BJ (cell line): ENCODE data around the gene LRRC46. TPM values are rescaled to one million over a fixed set of nuclear protein-coding genes. Genes with fewer than 3 reads are reported as not detected.
A peak's percentile ranks its signal among the peaks of the same experiment; 100 is the strongest.

Source experiments
- CTCF ChIA-PET: fragments of 350-600 bp; formaldehyde crosslinking; extraction: SDS; loops from one replicate; lab custom pipeline; 2021; ENCODE audit warnings: antibody characterized with exemption, inconsistent platforms; lab: Yijun Ruan, JAX
- POLR2A ChIA-PET: fragments of 300-600 bp; sonication (Branson Sonifier 250); formaldehyde crosslinking; extraction: SDS; loops from one replicate; lab custom pipeline; 2021; ENCODE audit warnings: antibody characterized with exemption; lab: Charles Lee
- DNase-seq: peaks from one replicate; pipeline ENCODE4 v3.0.0-alpha.2; 2011; ENCODE audit warnings: low read depth
- H3K27me3 ChIP-seq: 2 replicates; pipeline ENCODE4 v1.6.0; 2011; ENCODE audit warnings: low read length; ENCODE audit not compliant: control insufficient read depth, insufficient read depth
- H3K36me3 ChIP-seq: 2 replicates; pipeline ENCODE4 v1.5.1; 2011; ENCODE audit warnings: low read length; ENCODE audit not compliant: control insufficient read depth, insufficient read depth
- H3K4me3 ChIP-seq: 2 replicates; pipeline ENCODE4 v1.5.1; 2011; ENCODE audit warnings: low read depth, mild to moderate bottlenecking, control low read depth, low read length
- polyA minus RNA-seq: library from RNA; depleted of rRNA, polyadenylated mRNA; stranded (reverse); fragments of >200 nt; gene quantifications from 2 replicates; pipeline ENCODE4 v1.2.3, GENCODE V29; 2011; rRNA and poly(A)+ RNA removed
- polyA plus RNA-seq: library from polyadenylated mRNA; depleted of rRNA; stranded (reverse); fragments of >200 nt; gene quantifications from 2 replicates; pipeline ENCODE4 v1.2.3, GENCODE V29; 2011; rRNA removed
- TF ChIP-seq, protein P1 (sequence below): IDR thresholded peaks from 2 replicates; pipeline ENCODE4 v1.5.1; 2011; ENCODE audit warnings: low read depth, mild to moderate bottlenecking, control low read depth, inconsistent platforms, low read length, moderate library complexity; ENCODE audit not compliant: insufficient read depth

The LRRC46 gene, protein sequence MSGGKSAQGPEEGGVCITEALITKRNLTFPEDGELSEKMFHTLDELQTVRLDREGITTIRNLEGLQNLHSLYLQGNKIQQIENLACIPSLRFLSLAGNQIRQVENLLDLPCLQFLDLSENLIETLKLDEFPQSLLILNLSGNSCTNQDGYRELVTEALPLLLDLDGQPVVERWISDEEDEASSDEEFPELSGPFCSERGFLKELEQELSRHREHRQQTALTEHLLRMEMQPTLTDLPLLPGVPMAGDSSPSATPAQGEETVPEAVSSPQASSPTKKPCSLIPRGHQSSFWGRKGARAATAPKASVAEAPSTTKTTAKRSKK
- polyA plus RNA-seq (0.58 and 0.80 TPM in 2 replicates), polyA minus RNA-seq (0.52 and 0.87 TPM in 2 replicates)

DNA sequence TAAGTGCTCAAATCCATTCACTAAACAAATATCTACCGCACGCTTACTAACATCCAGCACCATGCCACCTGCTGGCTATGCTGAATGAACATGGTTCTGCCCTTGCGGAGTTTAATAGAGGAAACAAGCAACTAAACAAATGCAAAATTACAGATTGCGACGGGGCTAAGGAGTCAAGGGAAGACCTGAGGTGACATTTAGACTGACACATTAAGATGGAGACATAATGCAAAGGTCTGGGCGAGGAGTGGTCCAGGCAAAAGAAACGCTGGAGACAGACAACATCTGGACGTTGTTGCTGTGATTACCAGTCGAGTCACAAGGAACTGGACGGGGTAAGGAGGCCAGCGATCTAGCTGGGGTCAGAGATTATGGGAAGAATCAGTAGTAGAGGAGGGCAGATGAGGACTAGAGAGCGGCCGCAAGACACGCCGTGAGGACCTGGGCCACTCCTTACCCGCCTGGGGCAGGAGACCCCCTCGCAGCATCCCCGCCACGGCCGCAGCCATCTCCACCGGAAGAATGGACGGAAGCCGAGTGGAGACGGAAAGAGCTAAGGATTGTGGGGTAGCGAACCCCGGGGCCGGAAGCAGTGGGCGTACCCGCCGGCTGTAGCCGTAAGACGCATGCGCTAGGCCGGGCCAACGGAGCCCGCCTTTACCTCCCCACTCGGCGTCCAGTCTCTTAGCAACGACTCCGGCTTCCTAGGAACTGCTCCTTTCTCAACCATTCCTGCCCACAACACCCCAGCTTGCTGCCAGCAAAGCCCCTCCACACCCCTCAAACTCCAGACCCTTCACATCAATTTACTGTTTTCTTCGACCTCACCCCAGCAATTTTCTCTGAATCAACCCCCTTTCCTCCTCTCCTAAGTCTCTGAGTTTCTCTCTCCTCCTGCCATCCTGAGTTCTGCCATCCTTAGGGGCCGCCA is at the start of gene LRRC46, which contains the start of gene MRPL10:
Gene LRRC46 (plus strand): TSS at position 668 of the 931 bp plus-strand sequence. CDS start 320 bp downstream, outside the sequence.
Gene MRPL10 (minus strand): TSS at position 539 of the 931 bp plus-strand sequence. CDS start 30 bp downstream, at position 509.
- H3K36me3 ChIP-seq, result peaks cover 10% of the 10 kb centered on the region
- no peaks in the 10 kb centered on the region for H3K27me3 ChIP-seq
- peak; percentile 66 for DNase-seq
- ChIA-PET CTCF (interaction anchor here (0.8 to 3.0 kb wide), 7 partner anchors 9 to 159 kb away, joined by 3 to 17 read pairs (median 4); partner anchors contain the start of genes OSBPL7 and SCRN2), POLR2A (interaction anchor here (0.6 kb wide), 3 partner anchors 8 to 130 kb away, joined by 3 to 4 read pairs (median 3); partner anchors contain the start of gene OSBPL7)
- TF ChIP-seq, protein P1, sequence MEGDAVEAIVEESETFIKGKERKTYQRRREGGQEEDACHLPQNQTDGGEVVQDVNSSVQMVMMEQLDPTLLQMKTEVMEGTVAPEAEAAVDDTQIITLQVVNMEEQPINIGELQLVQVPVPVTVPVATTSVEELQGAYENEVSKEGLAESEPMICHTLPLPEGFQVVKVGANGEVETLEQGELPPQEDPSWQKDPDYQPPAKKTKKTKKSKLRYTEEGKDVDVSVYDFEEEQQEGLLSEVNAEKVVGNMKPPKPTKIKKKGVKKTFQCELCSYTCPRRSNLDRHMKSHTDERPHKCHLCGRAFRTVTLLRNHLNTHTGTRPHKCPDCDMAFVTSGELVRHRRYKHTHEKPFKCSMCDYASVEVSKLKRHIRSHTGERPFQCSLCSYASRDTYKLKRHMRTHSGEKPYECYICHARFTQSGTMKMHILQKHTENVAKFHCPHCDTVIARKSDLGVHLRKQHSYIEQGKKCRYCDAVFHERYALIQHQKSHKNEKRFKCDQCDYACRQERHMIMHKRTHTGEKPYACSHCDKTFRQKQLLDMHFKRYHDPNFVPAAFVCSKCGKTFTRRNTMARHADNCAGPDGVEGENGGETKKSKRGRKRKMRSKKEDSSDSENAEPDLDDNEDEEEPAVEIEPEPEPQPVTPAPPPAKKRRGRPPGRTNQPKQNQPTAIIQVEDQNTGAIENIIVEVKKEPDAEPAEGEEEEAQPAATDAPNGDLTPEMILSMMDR, result peak; percentile 53
- H3K4me3 ChIP-seq, result peak within 1 kb of the TSS; percentile 72

DNA sequence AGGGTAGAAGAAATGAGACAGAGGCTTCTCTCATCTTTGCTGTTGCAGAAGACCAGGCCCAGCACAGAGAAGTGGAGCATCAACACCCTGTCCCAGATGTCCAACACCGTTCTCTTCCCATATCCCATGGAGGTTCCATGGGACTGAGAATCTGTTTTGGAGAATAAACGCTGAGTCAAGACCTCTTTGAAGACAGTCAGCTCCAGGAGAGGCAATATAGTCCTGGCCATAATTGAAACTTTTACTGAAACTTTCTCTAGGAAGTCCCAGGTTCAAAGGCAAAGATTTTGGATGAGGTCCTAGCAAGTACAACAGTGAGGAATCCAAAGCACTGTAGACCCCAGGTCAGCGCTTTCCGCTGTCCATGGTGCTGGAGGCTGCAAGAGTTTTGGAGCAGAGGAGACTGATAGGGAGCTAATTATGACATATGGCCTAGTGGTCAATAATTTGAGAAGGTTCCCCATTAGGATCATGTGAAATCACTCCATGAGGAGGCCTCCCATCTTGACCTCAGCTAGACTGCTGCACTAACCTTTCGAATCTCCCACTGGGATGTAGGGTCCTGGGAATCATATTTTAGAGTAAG is 45.8 kb upstream of the LRRC46 start:
- Histone ChIP-seq H3K27me3 (peaks cover 12% of the 10 kb centered on the region), H3K36me3 (no peaks in the 10 kb centered on the region), H3K4me3 (no peak overlapping the region)
- DNase-seq, result no peak
- TF ChIP-seq, protein P1, result no peak
- CTCF ChIA-PET, result interaction anchor here (1.0 to 1.9 kb wide), 7 partner anchors 10 to 57 kb away, joined by 3 to 6 read pairs (median 3); no protein-coding TSS in a partner anchor
- POLR2A ChIA-PET, result no interaction called here

DNA sequence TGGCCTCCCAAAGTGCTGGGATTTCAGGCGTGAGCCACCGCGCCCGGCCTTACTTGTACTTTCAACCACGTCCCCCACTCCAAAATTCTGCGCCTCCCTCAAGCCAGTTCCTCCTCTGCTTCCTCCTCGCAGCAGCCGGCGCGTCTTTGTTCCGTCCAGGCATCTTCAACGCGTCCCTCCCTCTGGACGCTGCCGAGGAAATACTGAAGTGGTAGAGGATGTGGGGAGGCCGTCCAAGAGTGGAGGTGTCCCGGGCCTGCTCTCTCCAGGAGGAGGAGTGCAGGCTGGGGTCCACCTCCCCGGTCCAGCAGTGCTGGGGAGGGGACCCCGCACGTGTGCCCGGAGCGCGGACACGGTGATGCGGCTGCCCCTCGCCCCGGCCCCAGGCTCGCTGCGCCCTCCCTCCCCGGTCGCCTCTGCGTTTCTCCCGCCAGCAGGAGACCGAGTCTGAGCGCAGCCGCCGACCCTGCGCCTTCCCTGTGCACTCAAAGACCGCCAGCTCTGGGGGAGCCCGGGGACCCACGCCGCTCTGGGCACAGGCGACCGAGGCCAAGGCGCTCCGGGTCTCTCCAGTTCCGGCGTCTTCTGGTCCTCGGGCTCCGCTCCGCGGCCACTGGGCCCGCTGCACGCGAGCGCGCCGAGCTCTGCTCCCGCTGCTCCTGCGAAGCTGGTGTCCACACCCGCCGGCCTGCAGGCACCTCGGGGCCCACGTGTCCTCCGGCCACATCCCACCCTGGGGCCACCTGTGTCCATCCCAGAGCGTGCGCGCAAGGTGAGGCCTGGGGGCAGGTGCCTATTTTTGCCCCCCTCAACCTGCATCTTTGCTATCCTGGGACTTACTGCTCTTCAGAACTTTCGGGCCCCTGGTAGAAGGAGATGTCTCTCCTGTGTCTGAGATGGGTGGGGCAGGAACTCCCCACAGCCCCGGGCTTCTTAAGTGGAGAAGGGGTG is 41.6 kb upstream of the LRRC46 start:
- peak overlapping the region; percentile 31 for H3K4me3 ChIP-seq
- DNase-seq, result no peak
- TF ChIP-seq, protein P1, result peak; percentile 58
- POLR2A ChIA-PET, result no interaction called here
- H3K27me3 ChIP-seq, result peaks cover 22% of the 10 kb centered on the region
- CTCF ChIA-PET, result interaction anchor here (0.6 to 1.1 kb wide), 17 partner anchors 8 to 128 kb away, joined by 3 to 9 read pairs (median 4); no protein-coding TSS in a partner anchor
- H3K36me3 ChIP-seq, result no peaks in the 10 kb centered on the region

DNA sequence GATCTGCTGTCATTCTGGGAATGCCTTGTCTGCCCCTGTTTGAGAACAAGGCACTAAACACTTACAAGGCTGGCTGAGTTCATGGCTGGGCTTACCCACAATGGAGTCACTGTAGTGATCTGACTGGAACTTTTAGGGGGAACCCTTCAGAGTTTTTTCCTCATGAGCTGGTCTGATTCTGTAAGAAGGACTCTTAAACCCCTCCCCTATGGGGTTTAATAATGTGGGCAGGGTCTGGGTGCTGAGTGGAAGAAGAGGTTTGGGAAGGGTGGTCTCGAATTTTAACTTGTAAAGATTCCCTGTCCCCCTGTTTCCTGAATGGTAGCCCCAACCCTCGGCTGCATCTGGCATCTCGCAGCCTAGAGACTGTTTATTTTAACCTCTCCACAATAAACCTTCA is 40.4 kb upstream of the LRRC46 start:
- DNase-seq, result no peak
- peaks cover 22% of the 10 kb centered on the region for H3K27me3 ChIP-seq
- no peaks in the 10 kb centered on the region for H3K36me3 ChIP-seq
- CTCF ChIA-PET, result interaction anchor here (4.3 kb wide), 1 partner anchor 12 kb away, joined by 23 read pairs; no protein-coding TSS in a partner anchor
- POLR2A ChIA-PET, result no interaction called here
- TF ChIP-seq, protein P1, result no peak
- H3K4me3 ChIP-seq, result no peak overlapping the region
